ENCODE results near the gene WDPCP. TPM values are rescaled to one million over a fixed set of nuclear protein-coding genes. Genes with fewer than 3 reads are reported as not detected.
"Not testable (repeated sequence)": the region's sequence is repeated elsewhere in the genome, so short reads cannot be mapped to it uniquely, and the experiment has no call there.

WDPCP gene
- total and polyA plus RNA-seq, 5 donors = 3.8 to 17.3 (median 14.0) TPM

GRCh38 chr2:63500398-63500797 is 87.9 kb downstream of the WDPCP start:
- intact Hi-C loops (cut with DNase I) = no loop called here
- no peak overlapping the region for H3K27ac ChIP-seq (ENCODE audit: low read length)
- no peak overlapping the region for H3K4me3 ChIP-seq (ENCODE audit: low read length)
- no peaks in the 10 kb centered on the region for H3K9me3 ChIP-seq (ENCODE audit: control insufficient read depth, low read length)
- no peaks in the 10 kb centered on the region for H3K27me3 ChIP-seq (ENCODE audit: control insufficient read depth, insufficient read depth)
- no peaks in the 10 kb centered on the region for H3K4me1 ChIP-seq (ENCODE audit: control insufficient read depth, insufficient read depth, low read length)
- DNase-seq (no peak), ATAC-seq (no peak)
- WGBS = 86% methylated on average over 1 of the region's 1 CpG

GRCh38 chr2:63497576-63497975 is 90.7 kb downstream of the WDPCP start:
- intact Hi-C loops (cut with DNase I) = no loop called here
- H3K4me3 ChIP-seq (ENCODE audit: low read length) = no peak overlapping the region
- 74% methylated on average over 2 of the region's 2 CpGs for WGBS

GRCh38 chr2:63494968-63495367 is 93.3 kb downstream of the WDPCP start:
- Histone ChIP-seq H3K9me3 (ENCODE audit: control insufficient read depth, low read length) (no peaks in the 10 kb centered on the region), H3K4me1 (ENCODE audit: control insufficient read depth, insufficient read depth, low read length) (no peaks in the 10 kb centered on the region), H3K4me3 (ENCODE audit: low read length) (no peak overlapping the region), H3K27ac (ENCODE audit: low read length) (no peak overlapping the region), H3K27me3 (ENCODE audit: control insufficient read depth, insufficient read depth) (no peaks in the 10 kb centered on the region)
- intact Hi-C loops (cut with DNase I) = no loop called here
- ATAC-seq (no peak), DNase-seq (no peak)
- WGBS = 92% methylated on average over 1 of the region's 1 CpG

More at GRCh38 chr2:63497576-63497975, 90.7 kb downstream of the WDPCP start:
- no peak for ATAC-seq
- Histone ChIP-seq H3K4me1 (ENCODE audit: control insufficient read depth, insufficient read depth, low read length) (no peaks in the 10 kb centered on the region), H3K9me3 (ENCODE audit: control insufficient read depth, low read length) (no peaks in the 10 kb centered on the region), H3K27me3 (ENCODE audit: control insufficient read depth, insufficient read depth) (no peaks in the 10 kb centered on the region), H3K27ac (ENCODE audit: low read length) (no peak overlapping the region)
- DNase-seq = no peak

GRCh38 chr2:63494100-63494499 is 94.2 kb downstream of the WDPCP start:
- no peaks in the 10 kb centered on the region for H3K27me3 ChIP-seq (ENCODE audit: control insufficient read depth, insufficient read depth)
- no peaks in the 10 kb centered on the region for H3K9me3 ChIP-seq (ENCODE audit: control insufficient read depth, low read length)
- intact Hi-C loops (cut with DNase I) = no loop called here
- ATAC-seq (no peak), DNase-seq (no peak)
- no peak overlapping the region for H3K27ac ChIP-seq (ENCODE audit: low read length)
- no peaks in the 10 kb centered on the region for H3K4me1 ChIP-seq (ENCODE audit: control insufficient read depth, insufficient read depth, low read length)
- no peak overlapping the region for H3K4me3 ChIP-seq (ENCODE audit: low read length)
- WGBS = 88% methylated on average over 7 of the region's 7 CpGs

GRCh38 chr2:63488118-63488713 is 100.1 kb downstream of the WDPCP start:
- ATAC-seq = no peak
- DNase-seq = peak in 1 of 3 donors; percentile 52
- no peaks in the 10 kb centered on the region for H3K9me3 ChIP-seq (ENCODE audit: control insufficient read depth, low read length)
- no peak overlapping the region for H3K4me3 ChIP-seq (ENCODE audit: low read length)
- intact Hi-C loops (cut with DNase I) = no loop called here
- no peak overlapping the region for H3K27ac ChIP-seq (ENCODE audit: low read length)
- H3K27me3 ChIP-seq (ENCODE audit: control insufficient read depth, insufficient read depth) = no peaks in the 10 kb centered on the region
- WGBS = 71% methylated on average over 2 of the region's 2 CpGs
- H3K4me1 ChIP-seq (ENCODE audit: control insufficient read depth, insufficient read depth, low read length) = no peaks in the 10 kb centered on the region

GRCh38 chr2:63486861-63487290 is 101.4 kb downstream of the WDPCP start:
- H3K9me3 ChIP-seq (ENCODE audit: control insufficient read depth, low read length) = no peaks in the 10 kb centered on the region
- no peak overlapping the region for H3K4me3 ChIP-seq (ENCODE audit: low read length)
- H3K27me3 ChIP-seq (ENCODE audit: control insufficient read depth, insufficient read depth) = no peaks in the 10 kb centered on the region
- DNase-seq (no peak), ATAC-seq (no peak)
- WGBS = 84% methylated on average over 2 of the region's 2 CpGs
- H3K27ac ChIP-seq (ENCODE audit: low read length) = no peak overlapping the region
- intact Hi-C loops (cut with DNase I) = no loop called here
- no peaks in the 10 kb centered on the region for H3K4me1 ChIP-seq (ENCODE audit: control insufficient read depth, insufficient read depth, low read length)

- H3K27ac ChIP-seq (ENCODE audit: low read length) = no peak overlapping the region
- H3K9me3 ChIP-seq (ENCODE audit: control insufficient read depth, low read length) = no peaks in the 10 kb centered on the region
- DNase-seq (no peak), ATAC-seq (no peak)
- intact Hi-C loops (cut with DNase I) = no loop called here
- WGBS = 43% methylated on average over 6 of the region's 6 CpGs
- peak overlapping the region; percentile 19 for H3K4me3 ChIP-seq (ENCODE audit: low read length)
- no peaks in the 10 kb centered on the region for H3K4me1 ChIP-seq (ENCODE audit: control insufficient read depth, insufficient read depth, low read length)
- no peaks in the 10 kb centered on the region for H3K27me3 ChIP-seq (ENCODE audit: control insufficient read depth, insufficient read depth)
Measured at GRCh38 chr2:63484901-63485300, 103.4 kb downstream of the WDPCP start.

GRCh38 chr2:63484481-63484880 is 103.8 kb downstream of the WDPCP start:
- WGBS = 38% methylated on average over 2 of the region's 2 CpGs
- no peak overlapping the region for H3K27ac ChIP-seq (ENCODE audit: low read length)
- no peaks in the 10 kb centered on the region for H3K27me3 ChIP-seq (ENCODE audit: control insufficient read depth, insufficient read depth)
- H3K9me3 ChIP-seq (ENCODE audit: control insufficient read depth, low read length) = no peaks in the 10 kb centered on the region
- H3K4me1 ChIP-seq (ENCODE audit: control insufficient read depth, insufficient read depth, low read length) = no peaks in the 10 kb centered on the region
- DNase-seq (no peak), ATAC-seq (peak in 1 of 2 donors; percentile 54)
- intact Hi-C loops (cut with DNase I) = no loop called here
- H3K4me3 ChIP-seq (ENCODE audit: low read length) = peak overlapping the region; percentile 19

- intact Hi-C loops (cut with DNase I) = no loop called here
- Histone ChIP-seq H3K9me3 (ENCODE audit: control insufficient read depth, low read length) (no peaks in the 10 kb centered on the region), H3K4me3 (ENCODE audit: low read length) (no peak overlapping the region), H3K4me1 (ENCODE audit: control insufficient read depth, insufficient read depth, low read length) (no peaks in the 10 kb centered on the region), H3K27ac (ENCODE audit: low read length) (no peak overlapping the region), H3K27me3 (ENCODE audit: control insufficient read depth, insufficient read depth) (no peaks in the 10 kb centered on the region)
- DNase-seq = no peak
- WGBS = 99% methylated on average over 3 of the region's 3 CpGs
- ATAC-seq = no peak
Measured at GRCh38 chr2:63477686-63478085, 110.6 kb downstream of the WDPCP start.

- WGBS = 97% methylated on average over 1 of the region's 1 CpG
- H3K4me1 ChIP-seq (ENCODE audit: control insufficient read depth, insufficient read depth, low read length); H3K27me3 ChIP-seq (ENCODE audit: control insufficient read depth, insufficient read depth); H3K27ac ChIP-seq (ENCODE audit: low read length); H3K4me3 ChIP-seq (ENCODE audit: low read length); H3K9me3 ChIP-seq (ENCODE audit: control insufficient read depth, low read length); DNase-seq; intact Hi-C loops (cut with DNase I); ATAC-seq: not testable (repeated sequence)
Measured at GRCh38 chr2:63469313-63469712, 119.0 kb downstream of the WDPCP start.

- intact Hi-C loops (cut with DNase I) = no loop called here
- Histone ChIP-seq H3K27me3 (ENCODE audit: control insufficient read depth, insufficient read depth) (no peaks in the 10 kb centered on the region), H3K4me3 (ENCODE audit: low read length) (no peak overlapping the region), H3K9me3 (ENCODE audit: control insufficient read depth, low read length) (no peaks in the 10 kb centered on the region), H3K4me1 (ENCODE audit: control insufficient read depth, insufficient read depth, low read length) (no peaks in the 10 kb centered on the region), H3K27ac (ENCODE audit: low read length) (no peak overlapping the region)
- WGBS = 90% methylated on average over 1 of the region's 1 CpG
- DNase-seq (no peak), ATAC-seq (no peak)
Measured at GRCh38 chr2:63465633-63466032, 122.6 kb downstream of the WDPCP start.

- intact Hi-C loops (cut with DNase I) = no loop called here
- Histone ChIP-seq H3K27me3 (ENCODE audit: control insufficient read depth, insufficient read depth) (no peaks in the 10 kb centered on the region), H3K9me3 (ENCODE audit: control insufficient read depth, low read length) (no peaks in the 10 kb centered on the region), H3K4me3 (ENCODE audit: low read length) (no peak overlapping the region), H3K27ac (ENCODE audit: low read length) (no peak overlapping the region), H3K4me1 (ENCODE audit: control insufficient read depth, insufficient read depth, low read length) (no peaks in the 10 kb centered on the region)
- ATAC-seq (no peak), DNase-seq (no peak)
Measured at GRCh38 chr2:63463142-63463541, 125.1 kb downstream of the WDPCP start.
